GM21786 (cell line): Measurements from ENCODE around the gene DBH.

Source experiments
- ATAC-seq: cut with Tn5 transposase; IDR thresholded peaks from one replicate; pipeline ENCODE4 v1.9.1; 2021; ENCODE audit not compliant: unreplicated experiment

Gene DBH

DNA sequence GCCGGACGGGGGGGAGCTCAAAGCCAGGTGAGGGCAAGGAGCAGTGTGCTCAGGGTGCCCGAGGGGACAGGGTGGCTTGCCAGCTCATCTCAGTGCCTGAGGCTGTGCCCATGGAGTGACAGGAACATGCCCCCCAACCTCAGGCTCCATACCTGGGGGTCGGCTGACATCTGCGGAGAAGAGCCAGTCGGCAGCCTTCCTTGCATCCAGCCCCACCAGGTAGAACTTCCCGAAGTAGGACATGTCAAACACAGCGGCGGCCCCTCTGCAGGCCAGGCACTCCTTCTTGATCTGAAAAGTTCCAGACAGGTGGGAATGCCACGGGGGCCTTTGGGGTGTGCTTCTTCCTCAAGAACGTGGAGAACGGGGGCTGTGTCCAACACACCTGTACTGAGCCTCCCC lies 59.9 kb downstream of the DBH start:
- ATAC-seq, result no peak

DNA sequence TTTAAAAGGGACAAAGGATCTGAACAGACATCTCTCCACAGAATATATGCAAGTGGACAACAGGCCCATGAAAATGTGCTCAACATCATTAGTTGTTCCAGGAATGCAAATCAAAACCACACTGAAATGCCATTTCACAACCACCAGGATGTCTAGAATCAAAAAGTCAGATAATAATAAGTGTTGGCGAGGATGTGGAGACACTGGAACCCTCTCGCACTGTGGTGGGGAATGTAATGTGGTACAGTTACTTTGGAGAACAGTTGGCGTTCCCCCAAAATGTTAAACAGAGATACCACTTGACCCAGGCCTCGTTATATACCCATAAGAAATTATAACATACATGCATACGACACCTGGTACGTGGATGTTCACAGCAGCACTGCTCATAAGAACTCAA lies 63.4 kb downstream of the DBH start:
- ATAC-seq, result no peak

DNA sequence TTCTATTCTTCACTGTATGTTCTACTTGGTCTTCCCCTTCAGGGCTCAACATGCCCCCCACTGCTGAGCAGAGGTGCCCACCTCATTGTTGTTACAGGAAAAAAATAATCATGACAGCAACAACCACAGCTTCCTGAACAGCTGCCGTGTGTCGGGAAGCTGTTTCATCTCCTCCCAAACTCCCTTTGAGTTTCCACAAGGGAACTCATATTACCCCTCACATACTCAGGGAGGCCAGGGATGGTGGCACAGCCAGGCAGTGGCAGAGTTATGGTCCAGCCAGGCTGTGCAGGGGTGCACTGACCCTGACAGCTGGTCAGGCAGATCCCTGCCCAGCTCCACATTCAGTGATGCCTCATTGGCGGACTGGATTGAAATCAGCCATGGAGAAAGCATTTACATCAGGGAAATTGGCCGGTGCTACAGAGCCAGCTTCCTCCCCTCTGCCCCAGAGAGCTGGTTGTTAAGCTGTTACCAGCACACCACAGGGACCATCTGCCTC lies 64.7 kb downstream of the DBH start:
- ATAC-seq, result no peak

DNA sequence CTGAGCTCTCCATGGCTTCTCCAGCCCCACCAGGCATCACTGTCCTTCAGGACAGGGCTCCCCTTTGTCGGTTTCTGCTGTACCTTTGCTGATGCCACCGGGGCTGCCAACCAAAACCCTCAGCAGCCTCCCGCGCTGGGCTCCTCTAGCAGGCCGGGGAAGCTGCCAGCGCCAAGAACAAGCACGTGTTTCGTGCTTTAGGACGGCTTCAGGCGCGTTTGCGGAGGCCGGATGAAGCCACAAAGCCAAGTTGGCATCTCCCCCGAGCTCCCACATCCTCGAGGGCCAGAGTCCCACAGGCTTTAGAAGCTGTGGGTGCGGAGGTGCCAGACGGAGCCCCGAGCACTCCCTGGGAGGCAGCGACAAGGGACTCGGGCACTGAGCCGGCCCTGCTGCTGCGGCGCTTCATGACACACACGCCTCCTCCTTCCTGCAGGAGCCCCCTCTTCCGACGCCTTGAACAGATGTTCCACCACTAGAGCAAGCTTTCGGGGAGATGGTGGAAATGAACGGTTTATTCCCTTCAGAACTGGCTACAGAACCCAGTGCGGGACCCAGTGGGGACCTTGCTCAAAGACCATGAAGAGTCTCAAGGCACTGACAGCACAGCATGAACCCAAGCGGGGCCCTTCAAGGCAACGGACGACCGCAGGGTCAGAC lies 65.3 kb downstream of the DBH start:
- ATAC-seq, result no peak

- ATAC-seq, result no peak
Measured at GRCh38 chr9:133701981-133702797, 66.0 kb downstream of the DBH start.

- no peak for ATAC-seq
Measured at GRCh38 chr9:133702798-133703590, 66.8 kb downstream of the DBH start.

DNA sequence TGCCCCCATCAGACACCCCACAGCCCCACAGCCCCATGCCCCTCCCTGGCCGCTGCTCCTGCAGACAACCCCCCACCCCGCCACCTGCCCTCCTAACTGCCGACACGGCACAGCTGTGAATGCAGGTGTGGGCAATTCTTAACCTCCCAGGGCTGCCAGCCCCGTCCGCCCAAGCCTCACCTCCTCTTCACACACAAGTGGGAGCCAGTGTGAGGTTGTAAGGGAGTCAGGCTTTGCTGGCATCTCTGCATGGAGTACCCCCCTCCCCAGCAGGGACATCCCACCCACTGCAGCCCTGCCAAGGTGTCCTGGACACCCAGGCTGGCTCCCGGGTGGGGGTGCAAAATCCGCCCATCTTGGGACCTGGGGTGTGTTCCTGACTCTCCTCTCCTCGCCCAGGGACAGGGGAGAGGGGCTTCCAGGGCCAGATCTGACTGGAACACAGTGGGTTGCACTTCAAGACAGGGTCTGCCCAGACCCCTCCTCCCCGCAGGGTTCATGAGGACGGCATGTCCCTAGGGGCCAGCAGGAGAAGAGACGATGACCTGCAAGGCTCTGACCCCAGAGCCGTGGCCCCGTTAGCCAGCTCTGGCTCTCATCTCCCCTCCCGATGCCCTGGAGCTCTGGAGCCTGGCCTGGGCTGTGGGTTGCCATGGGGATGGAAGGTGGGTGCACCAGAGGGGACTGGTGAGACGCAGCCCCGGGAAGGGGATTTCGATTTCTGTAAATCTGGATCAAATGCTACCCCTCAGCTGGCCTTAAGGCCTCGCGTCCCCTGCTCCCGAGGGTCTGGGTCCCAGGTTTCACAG lies 67.6 kb downstream of the DBH start:
- no peak for ATAC-seq

DNA sequence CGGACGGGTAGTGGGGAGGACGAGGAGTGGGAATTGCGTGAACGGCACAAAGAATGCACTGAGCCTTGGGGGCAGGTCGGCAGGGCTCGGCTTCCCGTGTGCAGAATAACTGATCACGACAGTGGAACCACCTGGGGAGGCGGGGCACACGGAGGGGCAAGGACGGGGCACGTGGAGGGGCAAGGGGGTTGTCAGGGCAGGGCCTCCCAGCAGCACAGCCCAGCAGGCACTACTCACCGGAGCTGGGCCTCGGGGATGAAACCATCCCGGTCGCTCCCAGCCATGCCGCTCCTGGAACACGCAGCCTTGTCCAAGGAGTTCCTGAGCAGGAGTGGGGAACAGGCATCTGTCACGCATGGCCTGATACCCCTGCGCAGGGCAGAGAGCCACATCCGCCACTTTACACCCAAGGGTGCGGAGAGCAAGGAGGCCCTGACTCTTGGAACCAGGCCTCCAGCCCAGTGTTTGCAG lies 68.6 kb downstream of the DBH start:
- no peak for ATAC-seq

GRCh38 chr9:133705576-133705975 lies 69.4 kb downstream of the DBH start:
- ATAC-seq, result no peak

- no peak for ATAC-seq
Measured at GRCh38 chr9:133706307-133707050, 70.3 kb downstream of the DBH start.

DNA sequence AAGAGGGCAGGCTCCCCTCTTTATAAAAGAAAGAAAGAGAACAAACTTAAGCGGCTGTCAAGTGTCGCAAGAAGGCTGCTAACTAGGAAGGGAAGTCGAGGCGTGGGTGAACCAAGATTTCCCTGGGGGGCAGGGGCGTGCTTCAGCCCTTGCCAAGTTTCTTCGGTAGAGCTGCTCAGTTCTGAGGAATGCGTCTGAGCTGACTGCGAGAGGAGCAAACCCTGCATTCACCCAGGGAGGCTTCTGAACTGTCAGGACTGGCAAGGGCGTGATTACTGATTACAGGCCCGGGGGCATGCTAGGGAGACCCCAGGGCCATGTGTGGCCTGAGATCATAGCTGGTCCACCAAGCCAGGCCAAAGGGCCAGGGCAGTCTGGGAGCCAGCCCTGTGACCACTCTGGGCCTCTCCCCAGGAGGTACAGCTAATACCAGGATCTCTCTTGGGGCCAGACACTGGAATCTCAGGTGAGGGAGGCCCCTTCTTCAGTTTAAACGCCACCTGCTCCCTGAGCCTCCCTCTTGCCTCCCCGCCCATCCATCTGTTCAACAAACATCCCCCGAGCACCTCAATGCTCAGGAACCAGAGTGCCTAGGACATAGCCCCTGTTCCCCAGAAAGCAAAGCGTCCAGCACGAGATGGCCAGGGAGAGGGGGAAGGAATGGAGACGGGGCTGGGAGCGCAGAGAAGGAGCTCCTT lies 71.1 kb downstream of the DBH start:
- no peak for ATAC-seq

DNA sequence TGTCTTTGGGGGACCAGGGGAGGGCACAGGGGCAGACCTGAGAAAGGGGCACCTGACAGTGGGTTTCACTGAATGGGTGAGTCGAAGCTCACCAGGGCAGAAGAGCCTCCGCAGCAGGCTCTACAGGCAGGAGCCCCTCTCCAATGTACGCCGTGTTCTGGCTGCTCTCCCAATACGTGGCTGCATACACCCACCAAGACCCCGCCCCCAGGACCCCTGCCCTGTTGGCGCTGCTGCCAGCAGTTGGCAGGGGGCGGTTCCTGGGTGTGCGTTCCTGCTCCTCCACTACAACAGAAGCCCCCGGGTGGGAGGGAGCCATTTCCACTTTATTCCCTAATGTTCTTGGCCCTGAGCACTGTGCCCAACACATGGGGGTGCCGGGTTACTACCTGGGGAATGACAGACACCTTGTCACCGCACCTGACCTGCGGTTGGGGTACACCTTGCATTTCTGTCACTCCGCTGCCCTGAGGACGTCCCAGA lies 71.6 kb downstream of the DBH start:
- ATAC-seq, result no peak

GRCh38 chr9:133708246-133709014 lies 72.3 kb downstream of the DBH start:
- ATAC-seq, result no peak
